K562 (cell line): ENCODE measurements around the gene UBE2M. TPM values are rescaled to one million over a fixed set of nuclear protein-coding genes. Genes with fewer than 3 reads are reported as not detected.

Experiments used
- ARID2 ChIP-seq: fragments of 450-650 bp; IDR thresholded peaks from 2 replicates; pipeline ENCODE4 v1.6.1; 2017; ENCODE audit warnings: antibody characterized with exemption, mild to moderate bottlenecking
- CEBPG ChIP-seq, 3 experiments: fragments of 200-800 bp in 1 of 3; sonication (Bioruptor generic) in 1 of 3; sonication (generic) in 1 of 3; formaldehyde crosslinking in 1 of 3; IDR thresholded peaks in 2 of 3; conservative IDR thresholded peaks in 1 of 3; 2 replicates each; pipeline versions ENCODE4 v1.6.1 to v1.8.0; 2016 to 2022; ENCODE audit warnings: missing compliant biosample characterization in 2 of 3, missing genetic modification characterization in 2 of 3, mild to moderate bottlenecking in 1 of 3, missing genetic modification reagents in 1 of 3
- ELF2 ChIP-seq: fragments of 250-450 bp; sonication (Bioruptor Pico); IDR thresholded peaks from 2 replicates; pipeline ENCODE4 v1.5.0; 2021; ENCODE audit warnings: mild to moderate bottlenecking
- FOXJ2 ChIP-seq: fragments of 200-800 bp; sonication (Bioruptor generic); IDR thresholded peaks from 2 replicates; pipeline ENCODE4 v1.6.1; 2016; ENCODE audit warnings: missing genetic modification characterization, missing compliant biosample characterization
- GMEB1 ChIP-seq: fragments of 250-450 bp; sonication (Bioruptor Pico); IDR thresholded peaks from 2 replicates; pipeline ENCODE4 v1.4.0; 2020; ENCODE audit warnings: mild to moderate bottlenecking
- HMG20B ChIP-seq: fragments of 250-450 bp; sonication (Bioruptor Pico); IDR thresholded peaks from 2 replicates; pipeline ENCODE4 v1.5.0; 2021; ENCODE audit warnings: mild to moderate bottlenecking
- HOMEZ ChIP-seq: fragments of 250-450 bp; sonication (Bioruptor Pico); IDR thresholded peaks from 2 replicates; pipeline ENCODE4 v1.4.0; 2020; ENCODE audit warnings: mild to moderate bottlenecking, moderate library complexity
- IRF1 ChIP-seq: sonication (generic); formaldehyde crosslinking; IDR thresholded peaks from 2 replicates; pipeline ENCODE4 v1.8.0; 2022; ENCODE audit warnings: missing genetic modification reagents, mild to moderate bottlenecking, borderline replicate concordance
- JUND ChIP-seq, 2 experiments: IDR thresholded peaks; 2 replicates in 1 of 2; 3 replicates in 1 of 2; pipeline ENCODE4 v1.6.1; 2011; ENCODE audit warnings: borderline replicate concordance in 2 of 2, low read depth in 2 of 2, low read length in 2 of 2, improper control_type of control experiment in 1 of 2, missing biosample characterization in 1 of 2, missing genetic modification characterization in 1 of 2, missing genetic modification reagents in 1 of 2
- KAT7 ChIP-seq: sonication (generic); formaldehyde crosslinking; IDR thresholded peaks from 2 replicates; pipeline ENCODE4 v1.8.0; 2022; ENCODE audit warnings: missing genetic modification reagents, mild to moderate bottlenecking, borderline replicate concordance
- MAX ChIP-seq: sonication (generic); formaldehyde crosslinking; IDR thresholded peaks from 2 replicates; pipeline ENCODE4 v1.9.0; 2022; ENCODE audit warnings: mild to moderate bottlenecking, missing genetic modification reagents
- MNT ChIP-seq, 2 experiments: fragments of 450-650 bp; conservative IDR thresholded peaks; 2 replicates each; pipeline ENCODE4 v1.6.1; 2017; ENCODE audit warnings: mild to moderate bottlenecking in 2 of 2, moderate library complexity in 2 of 2
- PHB2 ChIP-seq: fragments of 450-650 bp; IDR thresholded peaks from 2 replicates; pipeline ENCODE4 v1.6.1; 2017; ENCODE audit warnings: low read depth
- RBM17 ChIP-seq: fragments of 200-400 bp; formaldehyde crosslinking; IDR thresholded peaks from 2 replicates; pipeline ENCODE4 v1.6.1; 2017; ENCODE audit warnings: low read depth, mild to moderate bottlenecking, low read length, borderline replicate concordance
- RHOXF2B ChIP-seq: fragments of 250-450 bp; sonication (Bioruptor Pico); conservative IDR thresholded peaks from 2 replicates; pipeline ENCODE4 v1.5.1; 2021
- ZNF311 ChIP-seq: fragments of 250-450 bp; sonication (Bioruptor Pico); IDR thresholded peaks from 2 replicates; pipeline ENCODE4 v1.4.0; 2020; ENCODE audit warnings: mild to moderate bottlenecking, moderate library complexity
- ZNF511 ChIP-seq: sonication (generic); formaldehyde crosslinking; IDR thresholded peaks from 2 replicates; pipeline ENCODE4 v1.8.0; 2022; ENCODE audit warnings: mild to moderate bottlenecking, missing genetic modification reagents
- ZNF57 ChIP-seq: fragments of 450-650 bp; formaldehyde crosslinking; IDR thresholded peaks from 2 replicates; pipeline ENCODE4 v1.4.0; 2020; ENCODE audit warnings: mild to moderate bottlenecking, moderate library complexity
- ZNF76 ChIP-seq: fragments of 250-450 bp; sonication (Bioruptor Pico); IDR thresholded peaks from 2 replicates; pipeline ENCODE4 v1.4.0; 2020; ENCODE audit warnings: mild to moderate bottlenecking, moderate library complexity, borderline replicate concordance
- ZNF780A ChIP-seq: fragments of 250-450 bp; sonication (Bioruptor Pico); IDR thresholded peaks from 2 replicates; pipeline ENCODE4 v1.5.0; 2021; ENCODE audit warnings: mild to moderate bottlenecking
- polyA plus RNA-seq, 8 experiments: library from polyadenylated mRNA; depleted of rRNA in 4 of 8; stranded (reverse) in 5 of 8; unstranded in 3 of 8; fragments of >200 nt; fragmentation: Nextera tagmentation in 2 of 8; fragmentation: Illumina TruSeq in 1 of 8; extraction: Ambion mirVana in 2 of 8; extraction: Trizol in 1 of 8; gene quantifications; 2 replicates each; pipeline versions ENCODE4 v1.2.1 to v1.2.3, GENCODE V29; 2011 to 2014; ENCODE audit warnings: inconsistent platforms in 1 of 8, missing spikeins in 1 of 8
- total RNA-seq, 7 experiments: library from RNA; depleted of rRNA in 6 of 7; stranded (reverse); fragments of >200 nt in 6 of 7; fragmentation: Illumina TruSeq in 2 of 7; extraction: Trizol in 2 of 7; gene quantifications; 2 replicates each; pipeline versions ENCODE4 v1.2.1 to v1.2.3, GENCODE V29; 2011 to 2021; ENCODE audit warnings: low replicate concordance in 1 of 7

Gene UBE2M
- total and polyA plus RNA-seq, 9 of the 15 experiments (the other 6 are each of a cell fraction or from before 2014, with no cell fraction given) = 0.92 to 163 (median 85.7) TPM

GRCh38 chr19:58543826-58544590, 14.4 kb downstream of the UBE2M start, which contains the start of gene TRIM28 (continued):
- no peak for TF ChIP-seq CEBPG (CRISPR knock-in tag; IDR thresholded peaks at IDR 0.05)
- TF ChIP-seq CEBPG (tag; conservative IDR thresholded peaks at IDR 0.05 in 1 of 2, IDR thresholded peaks at IDR 0.05 in 1 of 2) = no peak
- peak; percentile 46; the same call in 1 of the 2 replicates for TF ChIP-seq JUND (IDR thresholded peaks at IDR 0.05; ENCODE audit: borderline replicate concordance, low read depth, low read length)
- peak; percentile 48; the same call in 1 of the 3 replicates for TF ChIP-seq JUND (tag; IDR thresholded peaks at IDR 0.05; ENCODE audit: borderline replicate concordance, low read depth, low read length)
- no peak for TF ChIP-seq ELF2 (CRISPR knock-in tag)
- no peak for TF ChIP-seq RHOXF2B (CRISPR knock-in tag)
- TF ChIP-seq ZNF76 = 0 out of 2 replicates have a peak, but pooled peaks have one; percentile 34
- no peak for TF ChIP-seq HMG20B (CRISPR knock-in tag)
- no peak for TF ChIP-seq RBM17
- TF ChIP-seq MAX (CRISPR knock-in tag) = peak; percentile 66
- TF ChIP-seq GMEB1 (CRISPR knock-in tag) = peak; percentile 40
- 0 out of 2 replicates have a peak, but pooled peaks have one; percentile 14 for TF ChIP-seq KAT7
- TF ChIP-seq ZNF780A (CRISPR knock-in tag) = no peak
- peak; percentile 22 to 67; a peak in 3 of 4 replicates for TF ChIP-seq MNT (conservative IDR thresholded peaks at IDR 0.05)
- TF ChIP-seq IRF1 = no peak
- TF ChIP-seq ZNF57 (CRISPR knock-in tag) = no peak
- no peak for TF ChIP-seq FOXJ2 (tag)
- TF ChIP-seq ZNF511 (CRISPR knock-in tag) = peak; percentile 72; the same call in 1 of the 2 replicates
- TF ChIP-seq ZNF311 (CRISPR knock-in tag) = no peak
- TF ChIP-seq PHB2 = no peak
- TF ChIP-seq ARID2 = no peak
- no peak for TF ChIP-seq HOMEZ
